ENCODE results near the gene DAB2IP. TPM values are rescaled to one million over a fixed set of nuclear protein-coding genes. Genes with fewer than 3 reads are reported as not detected.
"Not testable (repeated sequence)": the region's sequence is repeated elsewhere in the genome, so short reads cannot be mapped to it uniquely, and the experiment has no call there.

Gene DAB2IP
- polyA plus RNA-seq, 1 donor from 2014 or later = 17.3 TPM

- Histone ChIP-seq H3K9me2 (ENCODE audit: insufficient read depth, low read length) (no peaks in the 10 kb centered on the region), H4K20me1 (ENCODE audit: insufficient read depth) (no peaks in the 10 kb centered on the region), H3K79me2 (replicated peaks; ENCODE audit: insufficient read depth, low read length) (no peaks in the 10 kb centered on the region), H3K27me3 (ENCODE audit: insufficient read depth, low read depth, low read length) (no peaks in the 10 kb centered on the region), H2AFZ (ENCODE audit: low read depth, low read length) (no peak overlapping the region), H3K27ac (ENCODE audit: low read length) (no peak overlapping the region), H3K36me3 (ENCODE audit: insufficient read depth, low read length) (no peaks in the 10 kb centered on the region), H3K9ac (ENCODE audit: low read length) (no peak overlapping the region), H3K4me2 (ENCODE audit: low read length) (no peak overlapping the region), H3F3A (ENCODE audit: insufficient read depth, low read length, poor library complexity, severe bottlenecking) (no peaks in the 10 kb centered on the region), H3K4me3 (ENCODE audit: low read length) (no peak overlapping the region), H3K9me3 (ENCODE audit: low read length) (no peaks in the 10 kb centered on the region)
- TF ChIP-seq EZH2 (IDR thresholded peaks at IDR 0.05; ENCODE audit: borderline replicate concordance, insufficient read depth, low read length, poor library complexity, severe bottlenecking) = no peak
- peak; percentile 37 for TF ChIP-seq CTCF (IDR thresholded peaks at IDR 0.05; ENCODE audit: poor library complexity, severe bottlenecking)
- TF ChIP-seq RAD21 (conservative IDR thresholded peaks at IDR 0.05) = peak; percentile 29
Measured at GRCh38 chr9:121620777-121621449, 30.5 kb upstream of the DAB2IP start.

GRCh38 chr9:121622387-121623203 is 28.8 kb upstream of the DAB2IP start:
- Histone ChIP-seq H3K9ac (ENCODE audit: low read length) (no peak overlapping the region), H2AFZ (ENCODE audit: low read depth, low read length) (no peak overlapping the region), H3K27me3 (ENCODE audit: insufficient read depth, low read depth, low read length) (no peaks in the 10 kb centered on the region), H4K20me1 (ENCODE audit: insufficient read depth) (no peaks in the 10 kb centered on the region), H3K9me3 (ENCODE audit: low read length) (no peaks in the 10 kb centered on the region), H3K4me3 (ENCODE audit: low read length) (no peak overlapping the region), H3K36me3 (ENCODE audit: insufficient read depth, low read length) (no peaks in the 10 kb centered on the region), H3F3A (ENCODE audit: insufficient read depth, low read length, poor library complexity, severe bottlenecking) (no peaks in the 10 kb centered on the region), H3K79me2 (replicated peaks; ENCODE audit: insufficient read depth, low read length) (no peaks in the 10 kb centered on the region), H3K27ac (ENCODE audit: low read length) (no peak overlapping the region), H3K4me2 (ENCODE audit: low read length) (no peak overlapping the region), H3K9me2 (ENCODE audit: insufficient read depth, low read length) (no peaks in the 10 kb centered on the region)
- TF ChIP-seq CTCF (IDR thresholded peaks at IDR 0.05; ENCODE audit: poor library complexity, severe bottlenecking) (no peak), MXI1 (conservative IDR thresholded peaks at IDR 0.05; ENCODE audit: poor library complexity, severe bottlenecking) (no peak), RAD21 (conservative IDR thresholded peaks at IDR 0.05) (no peak), TAF1 (IDR thresholded peaks at IDR 0.05; ENCODE audit: low read depth) (no peak), POLR2AphosphoS5 (IDR thresholded peaks at IDR 0.05) (no peak)

- not testable (repeated sequence) for H3K79me2 ChIP-seq (replicated peaks; ENCODE audit: insufficient read depth, low read length); H3K4me2 ChIP-seq (ENCODE audit: low read length); H3K9me3 ChIP-seq (ENCODE audit: low read length); H3K27me3 ChIP-seq (ENCODE audit: insufficient read depth, low read depth, low read length); H4K20me1 ChIP-seq (ENCODE audit: insufficient read depth); H3K4me3 ChIP-seq (ENCODE audit: low read length); H3K27ac ChIP-seq (ENCODE audit: low read length); H2AFZ ChIP-seq (ENCODE audit: low read depth, low read length); H3K36me3 ChIP-seq (ENCODE audit: insufficient read depth, low read length); H3K9me2 ChIP-seq (ENCODE audit: insufficient read depth, low read length); H3K9ac ChIP-seq (ENCODE audit: low read length); H3F3A ChIP-seq (ENCODE audit: insufficient read depth, low read length, poor library complexity, severe bottlenecking)
Measured at GRCh38 chr9:121623430-121623829, 28.0 kb upstream of the DAB2IP start.

Data from neural cell (in vitro differentiated cells).